Stimulated activated CD4-positive, alpha-beta T cell treated with anti-CD3 and anti-CD28 coated beads, Interleukin-2, amount 100 ng/mL, for 48 hours (primary cell): ENCODE results near the gene LIMK2.
"Not testable (repeated sequence)": the region's sequence is repeated elsewhere in the genome, so short reads cannot be mapped to it uniquely, and the experiment has no call there.

ENCODE experiments used
- DNase-seq, 2 donors: peaks; one replicate each; pipeline ENCODE4 v3.0.0-alpha.2; 2020

Gene LIMK2

GRCh38 chr22:31211862-31212730 is at the start of gene LIMK2:
Gene LIMK2 (plus strand): TSS chr22:31212298. CDS start chr22:31212409, 111 bp downstream.
- DNase-seq = peak; percentile 98 to 99

GRCh38 chr22:31170971-31171370 is 41.1 kb upstream of the LIMK2 start:
- no peak for DNase-seq

- not testable (repeated sequence) for DNase-seq
Measured at GRCh38 chr22:31171734-31172133, 40.4 kb upstream of the LIMK2 start.

GRCh38 chr22:31173386-31174145 is 38.5 kb upstream of the LIMK2 start:
- DNase-seq = no peak

GRCh38 chr22:31176923-31177322 is 35.2 kb upstream of the LIMK2 start:
- no peak for DNase-seq

- no peak for DNase-seq
Measured at GRCh38 chr22:31177420-31178162, 34.5 kb upstream of the LIMK2 start.

GRCh38 chr22:31178859-31179258 is 33.2 kb upstream of the LIMK2 start:
- DNase-seq = no peak

- no peak for DNase-seq
Measured at GRCh38 chr22:31179345-31179744, 32.8 kb upstream of the LIMK2 start.

GRCh38 chr22:31184015-31184414 is 28.1 kb upstream of the LIMK2 start:
- no peak for DNase-seq

GRCh38 chr22:31185056-31185455 is 27.0 kb upstream of the LIMK2 start:
- DNase-seq = no peak

- DNase-seq = no peak
Measured at GRCh38 chr22:31187627-31188026, 24.5 kb upstream of the LIMK2 start.

GRCh38 chr22:31192513-31192912 is 19.6 kb upstream of the LIMK2 start:
- no peak for DNase-seq

- no peak for DNase-seq
Measured at GRCh38 chr22:31193092-31193491, 19.0 kb upstream of the LIMK2 start.

- not testable (repeated sequence) for DNase-seq
Measured at GRCh38 chr22:31194681-31195080, 17.4 kb upstream of the LIMK2 start.

- no peak for DNase-seq
Measured at GRCh38 chr22:31199187-31199586, 12.9 kb upstream of the LIMK2 start.

GRCh38 chr22:31204352-31204984 is 7.6 kb upstream of the LIMK2 start:
- DNase-seq = not testable (repeated sequence)

GRCh38 chr22:31205059-31205458 is 7.0 kb upstream of the LIMK2 start:
- DNase-seq = not testable (repeated sequence)

- DNase-seq = not testable (repeated sequence)
Measured at GRCh38 chr22:31206460-31206859, 5.6 kb upstream of the LIMK2 start.

GRCh38 chr22:31206896-31207687 is 5.0 kb upstream of the LIMK2 start:
- peak in 1 of 2 donors; percentile 15 for DNase-seq

- DNase-seq = peak in 1 of 2 donors; percentile 3
Measured at GRCh38 chr22:31210556-31211421, 1.3 kb upstream of the LIMK2 start.

- peak in 1 of 2 donors; percentile 2 for DNase-seq
Measured at GRCh38 chr22:31211482-31211861, 626 bp upstream of the LIMK2 start.
